Prostate gland (tissue), 2 donors: ENCODE data around the gene MMS19. TPM values are rescaled to one million over a fixed set of nuclear protein-coding genes. Genes with fewer than 3 reads are reported as not detected.

ENCODE experiments used
- DNase-seq: peaks from one replicate; pipeline ENCODE4 v3.0.0-alpha.2; 2019; ENCODE audit warnings: low spot score
- H3K27ac ChIP-seq, 2 donors: fragments of 200-600 bp; sonication (generic); 2 replicates each; pipeline ENCODE4 v1.5.1; 2017 to 2019
- H3K27me3 ChIP-seq: fragments of 200-600 bp; sonication (generic); replicated peaks from 2 replicates; pipeline ENCODE4 v1.5.1; 2019; ENCODE audit not compliant: insufficient read depth
- H3K36me3 ChIP-seq, 2 donors: fragments of 200-600 bp; sonication (generic); 1 replicate in 1 of 2; 2 replicates in 1 of 2; pipeline versions ENCODE4 v1.5.1 to v1.8.1; 2017 to 2019
- H3K4me1 ChIP-seq: fragments of 200-600 bp; sonication (generic); replicated peaks from 2 replicates; pipeline ENCODE4 v1.5.1; 2019
- H3K4me3 ChIP-seq, 2 donors: fragments of 200-600 bp; sonication (generic); 2 replicates each; pipeline ENCODE4 v1.5.1; 2017 to 2019
- H3K9me3 ChIP-seq: fragments of 200-600 bp; sonication (generic); 2 replicates; pipeline ENCODE4 v1.5.1; 2017
- POLR2A ChIP-seq: fragments of 450-650 bp; IDR thresholded peaks from one replicate; pipeline ENCODE4 v1.6.1; 2016; ENCODE audit warnings: antibody characterized with exemption, mild to moderate bottlenecking
- POLR2AphosphoS5 ChIP-seq: sonication (generic); formaldehyde crosslinking; IDR thresholded peaks from one replicate; pipeline ENCODE4 v1.6.1; 2017; ENCODE audit warnings: antibody characterized with exemption
- WGBS: methylation state at CpG from one replicate; pipeline ENCODE4 v1.1.5; 2018; 5-methylcytosine and 5-hydroxymethylcytosine counted together
- intact Hi-C: fragments of 100-400 bp; cut with DNase I; formaldehyde crosslinking; loops from one replicate; pipeline ENCODE4 v1.14.2; 2022
- total RNA-seq, 2 donors: library from RNA; depleted of rRNA; stranded (reverse); fragments of >200 nt; gene quantifications; one replicate each; pipeline ENCODE4 v1.1.0, GENCODE V29; 2016
- TF ChIP-seq, protein P1 (sequence below), 4 experiments: fragments of 200-600 bp in 2 of 4; fragments of 450-650 bp in 2 of 4; sonication (generic) in 2 of 4; IDR thresholded peaks; 1 replicate in 3 of 4; 2 replicates in 1 of 4; pipeline ENCODE4 v1.5.1; 2016 to 2019; ENCODE audit warnings: antibody characterized with exemption in 4 of 4, mild to moderate bottlenecking in 2 of 4, moderate library complexity in 2 of 4

MMS19 gene
- total RNA-seq, 2 donors from 2014 or later = 41.5 to 207 TPM

- Histone ChIP-seq H3K4me1 (peaks cover 8% of the 10 kb centered on the region), H3K27me3 (no peaks in the 10 kb centered on the region), H3K9me3 (no peaks in the 10 kb centered on the region), H3K4me3 (peak overlapping the region; percentile 80 to 81), H3K27ac (peak overlapping the region; percentile 29 to 68), H3K36me3 (peaks cover 0 to 3% of the 10 kb centered on the region in 2 donors)
- intact Hi-C loops = no loop called here
- no peak for DNase-seq
- TF ChIP-seq POLR2AphosphoS5 = no peak
- TF ChIP-seq, protein P1, sequence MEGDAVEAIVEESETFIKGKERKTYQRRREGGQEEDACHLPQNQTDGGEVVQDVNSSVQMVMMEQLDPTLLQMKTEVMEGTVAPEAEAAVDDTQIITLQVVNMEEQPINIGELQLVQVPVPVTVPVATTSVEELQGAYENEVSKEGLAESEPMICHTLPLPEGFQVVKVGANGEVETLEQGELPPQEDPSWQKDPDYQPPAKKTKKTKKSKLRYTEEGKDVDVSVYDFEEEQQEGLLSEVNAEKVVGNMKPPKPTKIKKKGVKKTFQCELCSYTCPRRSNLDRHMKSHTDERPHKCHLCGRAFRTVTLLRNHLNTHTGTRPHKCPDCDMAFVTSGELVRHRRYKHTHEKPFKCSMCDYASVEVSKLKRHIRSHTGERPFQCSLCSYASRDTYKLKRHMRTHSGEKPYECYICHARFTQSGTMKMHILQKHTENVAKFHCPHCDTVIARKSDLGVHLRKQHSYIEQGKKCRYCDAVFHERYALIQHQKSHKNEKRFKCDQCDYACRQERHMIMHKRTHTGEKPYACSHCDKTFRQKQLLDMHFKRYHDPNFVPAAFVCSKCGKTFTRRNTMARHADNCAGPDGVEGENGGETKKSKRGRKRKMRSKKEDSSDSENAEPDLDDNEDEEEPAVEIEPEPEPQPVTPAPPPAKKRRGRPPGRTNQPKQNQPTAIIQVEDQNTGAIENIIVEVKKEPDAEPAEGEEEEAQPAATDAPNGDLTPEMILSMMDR (IDR thresholded peaks at IDR 0.05) = no peak
- no peak for TF ChIP-seq POLR2A
- WGBS = under 1% methylated on average over 13 of the region's 13 CpGs
Observed at GRCh38 chr10:97445357-97445721, 52.9 kb downstream of the MMS19 start.

- H3K27ac ChIP-seq = no peak overlapping the region
- no peaks in the 10 kb centered on the region for H3K9me3 ChIP-seq
- H3K4me3 ChIP-seq = no peak overlapping the region
- DNase-seq = no peak
- intact Hi-C loops = no loop called here
- no peaks in the 10 kb centered on the region for H3K27me3 ChIP-seq
- H3K36me3 ChIP-seq = peaks cover 3 to 5% of the 10 kb centered on the region in 2 donors
- no peak for TF ChIP-seq POLR2A
- TF ChIP-seq, protein P1 (IDR thresholded peaks at IDR 0.05) = no peak
- no peak for TF ChIP-seq POLR2AphosphoS5
- WGBS = 88% methylated on average over 1 of the region's 1 CpG
- peaks cover 8% of the 10 kb centered on the region for H3K4me1 ChIP-seq
Observed at GRCh38 chr10:97444212-97444611, 54.0 kb downstream of the MMS19 start.

DNA sequence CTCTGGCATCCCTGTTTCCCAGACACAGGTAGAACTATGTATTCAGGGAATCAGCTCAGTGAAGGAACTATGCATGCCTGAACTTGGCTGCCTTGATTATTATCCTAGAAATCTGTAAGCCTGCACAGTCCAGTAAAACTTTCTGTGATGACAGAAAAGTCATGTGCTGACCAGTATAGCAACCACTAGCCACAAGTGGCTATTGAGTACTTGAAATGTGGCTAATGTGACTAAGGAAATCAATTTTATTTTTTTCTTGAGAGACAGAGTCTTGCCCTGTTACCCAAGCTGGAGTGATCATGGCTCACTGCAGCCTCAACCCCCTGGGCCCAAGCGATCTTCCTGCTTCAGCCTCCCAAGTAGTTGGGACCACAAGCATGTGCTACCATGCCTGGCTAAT lies 55.9 kb downstream of the MMS19 start:
- intact Hi-C loops = no loop called here
- Histone ChIP-seq H3K36me3 (peaks cover 3 to 8% of the 10 kb centered on the region in 2 donors), H3K4me3 (no peak overlapping the region), H3K27ac (no peak overlapping the region), H3K9me3 (no peaks in the 10 kb centered on the region), H3K27me3 (no peaks in the 10 kb centered on the region), H3K4me1 (peaks cover 8% of the 10 kb centered on the region)
- TF ChIP-seq, protein P1 (IDR thresholded peaks at IDR 0.05) = no peak
- TF ChIP-seq POLR2A = no peak
- no peak for TF ChIP-seq POLR2AphosphoS5
- DNase-seq = no peak
- 95% methylated on average over 1 of the region's 1 CpG for WGBS

DNA sequence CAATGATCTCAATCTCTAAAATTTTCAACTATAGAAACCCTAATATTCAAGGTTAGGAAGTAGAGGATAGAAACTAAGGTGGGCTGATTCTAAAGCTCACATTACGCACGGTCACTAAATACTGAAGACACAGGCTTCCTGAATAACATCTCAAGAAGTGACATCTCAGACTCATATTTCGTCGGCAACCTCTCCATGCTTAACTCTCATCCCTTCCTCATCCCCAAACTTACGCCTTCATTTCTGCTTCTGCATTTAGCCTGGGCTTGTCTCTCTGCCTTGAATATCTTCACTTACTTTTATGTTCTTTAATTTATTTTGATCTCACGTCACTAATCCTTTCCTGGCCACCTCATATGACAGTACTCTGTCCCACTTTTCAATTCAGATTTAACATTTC lies 63.0 kb downstream of the MMS19 start:
- peaks cover 6 to 23% of the 10 kb centered on the region in 2 donors for H3K36me3 ChIP-seq
- H3K4me1 ChIP-seq = no peaks in the 10 kb centered on the region
- WGBS = 96% methylated on average over 6 of the region's 6 CpGs
- no peak overlapping the region for H3K27ac ChIP-seq
- TF ChIP-seq POLR2AphosphoS5 (no peak), POLR2A (no peak)
- TF ChIP-seq, protein P1 (IDR thresholded peaks at IDR 0.05) = no peak
- H3K27me3 ChIP-seq = no peaks in the 10 kb centered on the region
- no peaks in the 10 kb centered on the region for H3K9me3 ChIP-seq
- intact Hi-C loops = no loop called here
- no peak overlapping the region for H3K4me3 ChIP-seq
- no peak for DNase-seq

DNA sequence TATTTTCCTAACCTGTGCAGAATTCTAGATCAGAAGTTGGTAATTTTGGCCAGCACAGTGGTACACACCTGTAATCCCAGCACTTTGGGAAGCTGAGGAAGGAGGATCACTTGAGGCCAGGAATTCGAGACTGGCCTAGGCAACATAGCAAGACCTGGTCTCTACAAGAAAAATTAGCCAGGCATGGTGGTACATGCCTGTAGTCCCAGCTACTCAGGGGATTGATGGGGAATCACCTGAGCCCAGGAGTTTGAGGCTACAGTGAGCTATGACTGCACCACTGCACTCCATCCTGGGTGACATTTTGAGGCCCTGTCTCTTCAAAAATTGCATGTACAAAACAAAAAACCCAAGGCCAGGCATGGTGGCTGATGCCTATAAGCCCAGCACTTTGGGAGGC lies 63.7 kb downstream of the MMS19 start:
- intact Hi-C loops = no loop called here
- Histone ChIP-seq H3K9me3 (no peaks in the 10 kb centered on the region), H3K27me3 (no peaks in the 10 kb centered on the region), H3K4me1 (no peaks in the 10 kb centered on the region), H3K4me3 (no peak overlapping the region), H3K27ac (no peak overlapping the region), H3K36me3 (peaks cover 6 to 22% of the 10 kb centered on the region in 2 donors)
- no peak for DNase-seq
- TF ChIP-seq POLR2A (no peak), POLR2AphosphoS5 (no peak)
- TF ChIP-seq, protein P1 (IDR thresholded peaks at IDR 0.05) = no peak
- 81% methylated on average over 1 of the region's 1 CpG for WGBS
